ENCODE data around the gene ABCB1.
"Not testable (repeated sequence)": the region's sequence is repeated elsewhere in the genome, so short reads cannot be mapped to it uniquely, and the experiment has no call there.

The ABCB1 gene

DNA sequence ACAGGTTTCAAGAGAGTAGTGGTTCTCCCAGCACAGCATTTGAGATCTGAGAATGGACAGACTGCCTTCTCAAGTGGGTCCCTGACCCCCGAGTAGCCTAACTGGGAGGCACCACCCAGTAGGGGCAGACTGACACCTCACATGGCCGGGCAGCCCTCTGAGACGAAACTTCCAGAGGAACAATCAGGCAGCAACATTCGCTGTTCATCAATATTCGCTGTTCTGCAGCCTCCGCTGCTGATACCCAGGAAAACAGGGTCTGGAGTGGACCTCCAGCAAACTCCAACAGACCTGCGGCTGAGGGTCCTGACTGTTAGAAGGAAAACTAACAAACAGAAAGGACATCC is 135.2 kb downstream of the ABCB1 start:
- DNase-seq = not testable (repeated sequence)

DNA sequence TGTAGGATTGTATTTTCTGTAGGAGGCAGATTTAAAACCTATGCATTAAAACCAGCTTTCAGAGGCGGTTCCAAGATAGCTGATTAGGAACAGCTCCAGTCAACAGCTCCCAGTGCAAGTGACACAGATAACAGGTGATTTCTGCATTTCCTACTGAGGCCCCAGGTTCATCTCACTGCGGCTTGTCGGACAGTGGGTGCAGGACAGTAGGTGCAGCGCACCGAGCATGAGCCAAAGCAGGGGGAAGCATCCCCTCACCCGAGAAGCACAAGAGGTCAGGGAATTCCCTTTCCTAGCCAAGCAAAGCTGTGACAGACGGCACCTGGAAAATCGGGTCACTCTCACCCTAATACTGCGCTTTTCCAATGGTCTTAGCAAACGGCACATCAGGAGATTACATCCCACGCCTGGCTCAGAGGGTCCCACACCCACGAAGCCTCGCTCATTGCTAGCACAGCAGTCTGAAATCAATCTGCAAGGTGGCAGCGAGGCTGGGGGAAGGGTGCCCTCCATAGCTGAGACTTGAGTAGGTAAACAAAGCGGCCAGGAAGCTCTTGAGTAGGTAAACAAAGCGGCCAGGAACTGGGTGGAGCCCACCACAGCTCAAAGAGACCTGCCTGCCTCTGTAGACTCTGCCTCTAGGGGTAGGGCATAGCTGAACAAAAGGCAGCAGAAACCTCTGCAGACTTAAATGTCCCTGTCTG is 135.7 kb downstream of the ABCB1 start:
- not testable (repeated sequence) for DNase-seq

DNA sequence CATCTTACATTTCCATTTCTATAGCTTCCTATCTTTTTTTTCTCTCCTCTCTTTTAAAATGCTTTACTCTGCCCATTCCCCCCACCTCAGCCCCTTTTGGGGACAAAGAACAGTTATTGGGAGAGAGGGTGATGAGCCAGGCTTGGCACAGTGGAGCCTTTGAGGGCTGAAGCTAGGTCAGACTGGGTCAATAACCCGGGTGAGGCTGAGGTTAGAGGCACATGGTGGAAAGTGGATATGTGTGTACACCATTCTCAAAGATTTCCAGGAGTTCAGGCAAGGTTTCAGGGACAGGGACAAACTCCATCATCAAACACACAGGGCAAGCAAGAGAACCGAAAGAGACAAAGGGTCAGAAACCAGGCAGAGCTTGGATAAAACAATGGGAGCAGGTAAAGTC is 136.7 kb downstream of the ABCB1 start:
- DNase-seq = no peak

DNA sequence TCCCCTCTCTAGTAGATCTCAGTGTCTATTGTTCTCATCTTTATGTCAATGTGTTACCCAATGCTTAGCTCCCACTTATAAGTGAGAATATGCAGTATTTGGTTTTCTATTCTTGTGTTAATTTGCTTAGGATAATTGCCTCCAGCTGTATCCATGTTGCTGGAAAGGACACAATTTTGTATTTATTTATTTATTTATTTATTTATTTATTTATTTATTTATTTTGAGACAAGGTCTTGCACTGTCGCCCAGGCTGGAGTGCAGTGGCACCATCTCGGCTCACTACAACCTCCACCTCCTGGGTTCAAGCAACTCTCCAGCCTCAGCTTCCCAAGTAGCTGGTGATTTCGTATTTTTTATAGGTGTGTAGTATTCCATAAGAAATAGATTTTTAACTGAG is 140.2 kb downstream of the ABCB1 start:
- DNase-seq = not testable (repeated sequence)

DNA sequence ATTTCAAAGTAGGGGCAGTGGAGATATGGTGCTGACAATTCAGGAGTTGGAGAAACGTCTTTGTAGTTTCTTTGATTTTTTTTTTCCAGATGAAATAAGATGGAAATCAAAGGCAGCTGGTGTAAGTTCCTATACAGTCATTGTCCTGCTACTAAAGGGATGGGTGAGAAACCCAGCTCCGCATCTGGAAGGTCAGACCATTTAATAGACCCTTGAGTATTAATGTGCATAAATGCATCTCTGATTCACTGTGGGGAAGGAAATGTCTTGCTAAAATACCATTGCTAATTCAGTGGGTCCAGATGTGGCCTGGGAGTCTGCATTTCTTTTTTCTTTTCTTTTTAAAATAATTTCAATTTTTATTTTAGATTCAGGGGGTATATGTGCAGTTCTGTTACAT is 140.7 kb downstream of the ABCB1 start:
- DNase-seq = no peak

DNA sequence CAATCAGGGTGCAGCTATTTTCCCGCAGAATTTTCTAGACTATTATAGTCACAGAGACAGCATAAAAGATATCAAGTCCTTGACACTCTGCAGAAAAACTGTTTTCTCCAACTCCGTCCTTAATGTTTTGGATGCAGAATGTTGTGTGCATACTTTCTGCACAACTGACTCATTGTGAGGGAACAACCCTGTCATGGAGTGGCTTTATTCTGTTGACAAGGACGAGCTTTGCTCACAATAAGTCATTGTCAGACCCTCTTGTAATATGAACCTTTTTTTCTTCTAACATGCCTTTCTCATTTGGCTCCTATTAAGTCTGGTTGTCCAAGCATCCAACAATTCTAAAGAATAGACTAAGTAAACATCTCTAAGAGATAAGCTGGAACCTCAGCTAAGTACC is 142.5 kb downstream of the ABCB1 start:
- DNase-seq = no peak

DNA sequence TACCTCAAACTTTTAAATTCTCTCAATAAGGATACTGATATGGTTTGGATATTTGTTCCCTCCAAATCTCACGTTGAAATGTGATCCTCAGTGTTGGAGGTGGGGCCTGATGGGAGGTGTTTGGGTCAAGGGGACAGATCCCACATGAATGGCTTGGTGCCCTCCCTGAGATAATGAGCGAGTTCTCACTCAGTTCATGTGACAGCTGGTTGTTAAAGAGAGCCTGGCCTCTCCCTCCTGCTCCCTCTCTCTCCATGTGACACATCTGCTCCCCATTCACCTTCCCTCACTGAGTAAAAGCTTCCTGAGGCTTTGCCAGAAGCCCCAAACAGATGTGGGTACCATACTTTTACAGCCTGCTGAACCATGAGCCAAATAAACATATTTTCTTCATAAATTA is 144.4 kb downstream of the ABCB1 start:
- no peak for DNase-seq
